Esophagus squamous epithelium (tissue), 4 donors: ENCODE data around the gene NPIPB4.
"Not testable (repeated sequence)": the region's sequence is repeated elsewhere in the genome, so short reads cannot be mapped to it uniquely, and the experiment has no call there.

Experiments used
- POLR2A ChIP-seq, 4 donors: fragments of 450-650 bp; IDR thresholded peaks; one replicate each; pipeline ENCODE4 v1.6.1; 2017; ENCODE audit warnings: antibody characterized with exemption in 4 of 4, mild to moderate bottlenecking in 4 of 4, moderate library complexity in 3 of 4
- TF ChIP-seq, protein P1 (sequence below), 6 experiments: fragments of 450-650 bp in 4 of 6; fragments of 200-600 bp in 2 of 6; sonication (generic) in 2 of 6; IDR thresholded peaks; one replicate each; pipeline ENCODE4 v1.5.1; 2016 to 2019; ENCODE audit warnings: antibody characterized with exemption in 6 of 6, mild to moderate bottlenecking in 4 of 6, moderate library complexity in 4 of 6

DNA sequence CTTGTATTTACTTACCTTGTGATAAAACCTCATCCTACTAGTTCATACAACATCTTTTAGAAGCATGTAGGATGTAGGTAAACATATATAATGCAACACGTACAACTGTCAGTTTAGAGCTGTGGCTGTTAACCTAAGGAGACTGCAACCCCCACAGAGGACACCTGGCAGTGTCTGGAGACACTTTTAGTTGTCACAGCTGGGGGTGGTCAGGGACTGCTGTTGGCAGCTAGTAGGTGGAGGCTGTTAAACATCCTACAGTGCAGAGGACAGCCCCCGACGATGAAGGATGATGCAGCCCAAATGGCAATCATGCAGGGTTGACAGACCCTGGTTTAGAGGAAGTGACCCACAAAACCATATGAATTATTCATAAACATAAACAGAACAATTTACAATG, 59.0 kb downstream of the NPIPB4 start:
- TF ChIP-seq, protein P1, sequence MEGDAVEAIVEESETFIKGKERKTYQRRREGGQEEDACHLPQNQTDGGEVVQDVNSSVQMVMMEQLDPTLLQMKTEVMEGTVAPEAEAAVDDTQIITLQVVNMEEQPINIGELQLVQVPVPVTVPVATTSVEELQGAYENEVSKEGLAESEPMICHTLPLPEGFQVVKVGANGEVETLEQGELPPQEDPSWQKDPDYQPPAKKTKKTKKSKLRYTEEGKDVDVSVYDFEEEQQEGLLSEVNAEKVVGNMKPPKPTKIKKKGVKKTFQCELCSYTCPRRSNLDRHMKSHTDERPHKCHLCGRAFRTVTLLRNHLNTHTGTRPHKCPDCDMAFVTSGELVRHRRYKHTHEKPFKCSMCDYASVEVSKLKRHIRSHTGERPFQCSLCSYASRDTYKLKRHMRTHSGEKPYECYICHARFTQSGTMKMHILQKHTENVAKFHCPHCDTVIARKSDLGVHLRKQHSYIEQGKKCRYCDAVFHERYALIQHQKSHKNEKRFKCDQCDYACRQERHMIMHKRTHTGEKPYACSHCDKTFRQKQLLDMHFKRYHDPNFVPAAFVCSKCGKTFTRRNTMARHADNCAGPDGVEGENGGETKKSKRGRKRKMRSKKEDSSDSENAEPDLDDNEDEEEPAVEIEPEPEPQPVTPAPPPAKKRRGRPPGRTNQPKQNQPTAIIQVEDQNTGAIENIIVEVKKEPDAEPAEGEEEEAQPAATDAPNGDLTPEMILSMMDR (IDR thresholded peaks at IDR 0.05) = not testable (repeated sequence)
- TF ChIP-seq POLR2A (IDR thresholded peaks at IDR 0.05) = not testable (repeated sequence)
